OCI-LY3 (cell line): ENCODE data around the gene IL11.

Experiments
- EZH2phosphoT487 ChIP-seq: fragments of 200-600 bp; shearing (Covaris generic); IDR thresholded peaks from 2 replicates; pipeline ENCODE4 v1.6.1; 2018; ENCODE audit warnings: antibody characterized with exemption, mixed run types, low read depth
- TF ChIP-seq, protein P1 (sequence below): fragments of 200-600, 300-600 bp; sonication (generic); IDR thresholded peaks from 2 replicates; pipeline ENCODE4 v1.5.1; 2014; ENCODE audit warnings: antibody characterized with exemption, low read length, low read depth

DNA sequence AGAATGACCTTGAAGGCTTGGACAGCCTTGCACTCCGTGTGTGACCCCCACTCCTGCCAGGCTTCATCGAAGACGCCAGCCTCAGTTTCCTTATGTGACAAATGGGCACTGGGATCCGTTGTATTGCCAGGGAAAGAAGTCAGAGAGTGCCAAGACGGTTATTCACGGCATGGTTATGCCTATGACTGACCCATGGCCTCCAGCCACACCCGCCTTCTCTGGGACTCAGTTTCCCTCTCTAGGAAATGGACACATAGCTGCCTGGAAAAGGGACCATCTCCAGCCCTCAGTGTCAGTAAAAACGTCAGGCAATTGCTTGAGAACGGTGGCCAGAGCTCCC is 38.2 kb upstream of the IL11 start:
- TF ChIP-seq, protein P1, sequence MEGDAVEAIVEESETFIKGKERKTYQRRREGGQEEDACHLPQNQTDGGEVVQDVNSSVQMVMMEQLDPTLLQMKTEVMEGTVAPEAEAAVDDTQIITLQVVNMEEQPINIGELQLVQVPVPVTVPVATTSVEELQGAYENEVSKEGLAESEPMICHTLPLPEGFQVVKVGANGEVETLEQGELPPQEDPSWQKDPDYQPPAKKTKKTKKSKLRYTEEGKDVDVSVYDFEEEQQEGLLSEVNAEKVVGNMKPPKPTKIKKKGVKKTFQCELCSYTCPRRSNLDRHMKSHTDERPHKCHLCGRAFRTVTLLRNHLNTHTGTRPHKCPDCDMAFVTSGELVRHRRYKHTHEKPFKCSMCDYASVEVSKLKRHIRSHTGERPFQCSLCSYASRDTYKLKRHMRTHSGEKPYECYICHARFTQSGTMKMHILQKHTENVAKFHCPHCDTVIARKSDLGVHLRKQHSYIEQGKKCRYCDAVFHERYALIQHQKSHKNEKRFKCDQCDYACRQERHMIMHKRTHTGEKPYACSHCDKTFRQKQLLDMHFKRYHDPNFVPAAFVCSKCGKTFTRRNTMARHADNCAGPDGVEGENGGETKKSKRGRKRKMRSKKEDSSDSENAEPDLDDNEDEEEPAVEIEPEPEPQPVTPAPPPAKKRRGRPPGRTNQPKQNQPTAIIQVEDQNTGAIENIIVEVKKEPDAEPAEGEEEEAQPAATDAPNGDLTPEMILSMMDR, result no peak
- no peak for TF ChIP-seq EZH2phosphoT487
